ENCODE results near the gene ZNF185.
A peak's percentile ranks its signal among the peaks of the same experiment; 100 is the strongest.

Gene ZNF185

DNA sequence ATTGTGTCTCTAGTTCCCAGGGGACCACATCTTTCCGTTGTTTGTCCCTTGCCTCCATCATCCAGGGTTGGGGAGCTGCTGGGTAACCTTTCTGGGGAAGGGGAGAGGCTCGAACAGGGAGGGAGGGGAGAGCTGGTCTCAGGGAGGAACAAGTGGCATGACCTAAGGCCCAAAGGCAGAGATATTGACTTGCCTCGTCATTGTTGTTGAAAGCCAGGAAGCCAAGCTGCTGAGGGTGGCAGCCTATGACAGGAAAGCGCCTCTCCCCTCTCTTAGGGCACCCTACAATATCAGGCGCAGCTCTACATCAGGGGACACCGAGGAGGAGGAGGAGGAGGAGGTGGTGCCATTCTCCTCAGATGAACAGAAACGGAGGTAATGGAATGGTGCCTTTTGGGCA, 20.8 kb downstream of the ZNF185 start:
- DNase-seq, result no peak

- no peak for DNase-seq
Observed at GRCh38 chrX:152923599-152923998, 25.7 kb downstream of the ZNF185 start.

- no peak for DNase-seq
Observed at GRCh38 chrX:152925835-152926234, 28.0 kb downstream of the ZNF185 start.

DNA sequence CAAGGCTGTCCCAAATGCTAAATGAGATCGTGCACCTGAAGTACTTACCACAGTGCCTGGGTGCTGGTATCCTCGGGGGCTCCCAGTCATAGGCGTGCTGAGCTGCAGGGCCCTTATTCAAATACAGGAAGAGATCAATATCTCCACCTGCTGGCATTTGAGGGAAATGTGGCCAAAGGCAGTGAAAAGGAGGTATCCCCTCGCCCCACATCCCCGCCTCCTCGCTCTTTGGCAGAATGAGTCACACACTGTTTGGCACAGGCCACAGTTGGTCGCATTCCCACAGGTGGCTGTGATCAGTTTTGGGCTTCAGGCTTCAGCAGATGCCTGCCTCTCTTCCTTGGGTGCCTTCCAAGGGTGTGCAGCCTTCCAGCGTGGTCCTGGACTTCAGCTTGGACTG, 28.4 kb downstream of the ZNF185 start:
- DNase-seq, result peak; percentile 35

- DNase-seq, result no peak
Observed at GRCh38 chrX:152926923-152927322, 29.1 kb downstream of the ZNF185 start.

GRCh38 chrX:152927858-152928760, 30.2 kb downstream of the ZNF185 start:
- DNase-seq, result no peak

DNA sequence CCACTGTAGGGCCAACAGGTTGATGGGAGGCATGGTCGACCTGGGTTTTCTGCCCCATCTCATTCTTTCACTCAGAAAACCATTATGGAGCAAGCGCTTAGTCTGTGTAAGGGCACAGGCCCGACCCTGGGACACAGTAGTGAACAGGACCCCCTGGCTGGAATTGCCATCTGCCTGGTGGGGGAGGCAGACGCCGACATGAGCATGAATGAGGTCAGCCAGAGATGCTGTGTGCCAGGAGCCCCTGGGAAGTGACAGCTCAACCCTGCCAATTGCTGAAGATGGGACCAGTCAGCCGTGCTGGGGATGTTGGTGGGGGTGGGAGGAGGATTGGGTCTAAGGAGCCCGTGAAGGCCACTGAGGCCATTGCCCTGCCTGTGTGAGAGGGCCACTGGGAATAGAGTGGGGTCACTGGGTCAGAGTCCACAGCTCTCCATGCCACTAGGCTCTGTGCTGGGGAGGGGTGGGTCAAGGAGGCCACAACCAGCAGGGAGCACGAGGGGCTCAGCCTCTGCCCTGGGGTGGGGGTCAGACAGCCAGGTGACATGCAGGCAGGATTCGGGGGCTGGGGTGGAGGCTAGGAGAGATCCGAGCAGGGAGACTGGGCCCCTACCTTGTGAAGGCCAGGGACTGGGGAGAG, 31.0 kb downstream of the ZNF185 start:
- no peak for DNase-seq

DNA sequence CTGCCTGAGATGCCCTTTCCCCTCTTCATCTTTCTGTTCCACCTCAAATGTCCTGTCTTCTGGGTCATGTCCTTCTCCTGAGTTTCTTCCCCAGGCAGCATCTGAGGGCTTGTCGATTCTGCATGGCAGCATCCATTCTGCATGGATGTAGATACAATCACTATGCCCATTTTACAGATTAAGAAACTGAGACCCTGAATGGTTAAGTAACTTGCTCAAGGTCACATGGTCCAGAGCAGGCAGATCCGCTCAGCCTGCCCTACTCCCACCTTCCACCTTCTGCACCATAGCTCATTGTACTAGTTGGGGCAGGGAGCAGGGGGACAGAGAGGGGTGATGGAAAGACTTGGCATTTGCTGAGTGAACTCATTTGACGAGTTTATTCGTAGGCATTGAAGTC, 32.0 kb downstream of the ZNF185 start:
- no peak for DNase-seq

DNA sequence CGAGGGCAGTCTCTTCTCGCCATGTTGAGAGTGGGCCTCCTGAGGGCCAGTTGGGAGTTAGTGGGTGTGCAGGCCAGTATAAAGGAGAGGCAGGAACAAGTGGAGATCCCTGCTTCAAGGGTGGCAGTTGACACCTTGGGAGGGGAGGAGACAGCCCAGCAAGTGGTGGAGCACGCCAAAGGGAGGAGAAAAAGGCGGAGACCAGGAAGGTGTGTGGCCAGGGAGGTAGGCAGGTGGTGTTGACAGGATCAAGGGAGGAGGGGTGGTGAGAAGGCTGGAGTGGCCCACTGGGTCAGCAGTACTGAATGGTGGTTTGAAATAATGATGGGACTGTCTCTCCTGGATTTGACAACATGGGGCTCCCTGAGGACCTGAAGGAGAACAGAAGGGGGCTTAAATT, 32.6 kb downstream of the ZNF185 start:
- no peak for DNase-seq

- no peak for DNase-seq
Observed at GRCh38 chrX:152932144-152932543, 34.3 kb downstream of the ZNF185 start.

DNA sequence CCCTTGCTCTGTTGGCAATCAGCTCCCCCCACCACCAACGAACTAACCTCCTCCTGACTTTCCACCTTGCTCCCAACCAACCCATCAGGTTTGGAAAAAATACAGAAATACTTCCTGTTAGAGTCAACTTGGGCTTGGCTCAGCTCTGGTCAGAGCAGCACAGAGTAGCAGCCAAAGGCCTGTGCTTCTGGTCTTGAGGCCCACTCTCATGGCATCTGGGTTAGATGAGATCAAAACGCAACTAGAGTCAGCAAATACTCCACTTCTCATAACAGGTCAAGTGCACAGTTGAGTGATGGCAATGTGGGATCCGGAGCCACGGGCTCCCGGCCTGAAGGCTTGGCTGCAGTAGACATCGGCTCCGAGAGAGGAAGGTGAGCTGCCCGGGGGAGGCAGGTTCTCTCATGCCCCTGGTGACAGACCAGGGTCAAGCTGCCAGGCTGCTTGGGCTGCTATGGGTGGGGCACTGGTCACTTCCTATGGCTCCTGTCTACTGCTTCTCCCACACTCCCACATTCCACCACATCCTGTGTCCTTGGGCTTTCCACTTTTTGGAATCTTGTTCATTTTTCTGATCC, 34.8 kb downstream of the ZNF185 start:
- no peak for DNase-seq

DNA sequence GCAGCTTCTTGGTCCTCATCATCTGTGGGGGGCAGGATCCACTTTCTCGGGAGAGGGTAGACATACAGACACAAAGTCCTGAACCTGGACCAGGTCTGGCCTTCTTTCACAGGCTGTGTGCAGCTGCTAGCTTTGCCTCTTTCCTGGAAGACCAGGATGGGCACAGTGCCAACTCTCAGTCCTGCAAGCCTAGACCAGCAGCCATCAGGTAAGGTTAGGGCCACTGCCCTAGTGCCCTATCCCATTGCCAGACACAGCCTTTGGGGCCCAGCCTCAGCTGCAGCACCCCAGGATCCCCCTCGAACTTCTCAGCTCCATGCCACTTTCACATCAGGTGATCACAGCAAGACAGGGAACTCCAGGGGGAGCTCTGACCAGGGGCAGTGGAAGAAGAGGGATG, 38.4 kb downstream of the ZNF185 start:
- no peak for DNase-seq

- DNase-seq, result no peak
Observed at GRCh38 chrX:152937236-152937635, 39.4 kb downstream of the ZNF185 start.

DNA sequence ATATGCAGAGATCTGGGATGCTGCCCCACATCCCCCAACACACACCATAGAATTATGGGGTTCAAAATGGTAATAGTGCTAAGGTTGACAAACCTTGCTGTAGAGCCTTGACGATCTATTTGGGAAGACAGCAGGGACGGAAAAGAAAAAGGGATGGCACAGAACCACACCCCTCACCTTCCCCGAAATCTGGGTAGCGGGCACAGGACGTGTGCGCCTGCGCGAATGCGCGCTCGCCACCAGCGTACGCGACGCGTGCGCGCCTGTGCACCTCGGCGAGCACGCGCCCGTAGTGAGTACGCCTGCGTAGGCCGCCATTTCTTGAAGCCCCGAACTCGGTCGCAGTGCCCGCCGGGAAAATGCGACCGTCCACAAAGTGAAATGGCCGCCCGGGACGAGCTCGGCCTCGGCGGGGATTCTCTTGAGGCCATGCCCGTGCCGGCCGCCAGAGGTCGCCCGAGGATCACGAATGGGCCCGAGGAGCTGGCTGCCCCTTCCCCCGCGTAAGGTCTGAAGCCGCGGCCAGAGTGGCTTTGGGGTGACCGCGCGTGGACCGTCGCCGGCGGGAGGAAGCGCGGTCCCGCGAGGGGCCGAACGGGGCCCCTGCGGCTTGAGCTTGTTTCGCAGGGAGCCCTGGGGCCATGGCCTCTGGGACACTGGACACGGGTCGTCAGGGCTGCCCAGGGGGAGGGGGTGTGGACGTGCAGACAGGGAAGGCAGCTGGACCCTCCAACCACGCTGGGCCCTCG, 43.6 kb downstream of the ZNF185 start:
- DNase-seq, result peak; percentile 68

GRCh38 chrX:152942077-152942442, 44.2 kb downstream of the ZNF185 start:
- no peak for DNase-seq

- no peak for DNase-seq
Observed at GRCh38 chrX:152943826-152944225, 46.0 kb downstream of the ZNF185 start.

- DNase-seq, result no peak
Observed at GRCh38 chrX:152945021-152945979, 47.4 kb downstream of the ZNF185 start.

GRCh38 chrX:152946681-152947080, 48.8 kb downstream of the ZNF185 start:
- DNase-seq, result no peak
